Neural cell (in vitro differentiated cells): ENCODE results near the gene ANKRD2. TPM values are rescaled to one million over a fixed set of nuclear protein-coding genes. Genes with fewer than 3 reads are reported as not detected.

Experiments used
- H2AFZ ChIP-seq: fragments of 200-600, 300-800 bp; sonication (generic), shearing (Covaris generic); 2 replicates; pipeline ENCODE4 v1.6.0; 2014; ENCODE audit warnings: low read depth, mild to moderate bottlenecking, antibody characterized with exemption, low read length, moderate library complexity
- H3F3A ChIP-seq: fragments of 200-600 bp; shearing (Covaris generic); 2 replicates; pipeline ENCODE4 v1.6.1; 2016; ENCODE audit warnings: mild to moderate bottlenecking, moderate library complexity, mixed read lengths, antibody characterized with exemption, low read length; ENCODE audit not compliant: insufficient read depth, poor library complexity, severe bottlenecking
- H3K27ac ChIP-seq: fragments of 200-600, 300-800 bp; sonication (generic), shearing (Covaris generic); 2 replicates; pipeline ENCODE4 v1.5.1; 2014; ENCODE audit warnings: mild to moderate bottlenecking, low read length, moderate library complexity
- H3K27me3 ChIP-seq: fragments of 300-800, 200-600 bp; sonication (generic), shearing (Covaris generic); 2 replicates; pipeline ENCODE4 v1.6.0; 2014; ENCODE audit warnings: mild to moderate bottlenecking, low read depth, low read length, moderate library complexity; ENCODE audit not compliant: insufficient read depth
- H3K36me3 ChIP-seq: fragments of 300-800, 200-600 bp; sonication (generic), shearing (Covaris generic); 2 replicates; pipeline ENCODE4 v1.5.1; 2014; ENCODE audit warnings: mild to moderate bottlenecking, antibody characterized with exemption, low read length, moderate library complexity; ENCODE audit not compliant: insufficient read depth
- H3K4me2 ChIP-seq: fragments of 300-800, 200-600 bp; sonication (generic), shearing (Covaris generic); 2 replicates; pipeline ENCODE4 v1.6.0; 2014; ENCODE audit warnings: mild to moderate bottlenecking, low read length
- H3K4me3 ChIP-seq: fragments of 300-800, 200-600 bp; sonication (generic), shearing (Covaris generic); 2 replicates; pipeline ENCODE4 v1.5.1; 2014; ENCODE audit warnings: mild to moderate bottlenecking, low read length, moderate library complexity
- H3K79me2 ChIP-seq: fragments of 200-600 bp; shearing (Covaris generic); replicated peaks from 2 replicates; pipeline ENCODE4 v1.6.0; 2014; ENCODE audit warnings: mild to moderate bottlenecking, low read length, moderate library complexity; ENCODE audit not compliant: insufficient read depth
- H3K9ac ChIP-seq: fragments of 300-800, 200-600 bp; sonication (generic), shearing (Covaris generic); 2 replicates; pipeline ENCODE4 v1.6.1; 2016; ENCODE audit warnings: mild to moderate bottlenecking, low read length, mixed read lengths
- H3K9me2 ChIP-seq: fragments of 200-600 bp; shearing (Covaris generic); 2 replicates; pipeline ENCODE4 v1.6.1; 2016; ENCODE audit warnings: mild to moderate bottlenecking, low read length, mixed read lengths; ENCODE audit not compliant: insufficient read depth
- H3K9me3 ChIP-seq: fragments of 200-600, 300-800 bp; sonication (generic), shearing (Covaris generic); 2 replicates; pipeline ENCODE4 v1.6.1; 2016; ENCODE audit warnings: mild to moderate bottlenecking, mixed run types, low read length, moderate library complexity, mixed read lengths
- H4K20me1 ChIP-seq: fragments of 200-600 bp; shearing (Covaris generic); 2 replicates; pipeline ENCODE4 v1.6.1; 2016; ENCODE audit warnings: mild to moderate bottlenecking, mixed run types; ENCODE audit not compliant: insufficient read depth
- EP300 ChIP-seq: fragments of 450-650 bp; conservative IDR thresholded peaks from 2 replicates; pipeline ENCODE4 v1.6.1; 2014; ENCODE audit warnings: antibody characterized with exemption, mild to moderate bottlenecking, moderate library complexity; ENCODE audit not compliant: poor library complexity, severe bottlenecking
- EZH2 ChIP-seq: fragments of 200-600, 300-800 bp; shearing (Covaris generic), sonication (generic); IDR thresholded peaks from 2 replicates; pipeline ENCODE4 v1.6.1; 2014; ENCODE audit warnings: antibody characterized with exemption, low read length, borderline replicate concordance, mild to moderate bottlenecking; ENCODE audit not compliant: insufficient read depth, poor library complexity, severe bottlenecking
- MXI1 ChIP-seq: fragments of 450-650 bp; conservative IDR thresholded peaks from 2 replicates; pipeline ENCODE4 v1.6.1; 2014; ENCODE audit warnings: antibody characterized with exemption, mild to moderate bottlenecking; ENCODE audit not compliant: poor library complexity, severe bottlenecking
- POLR2AphosphoS5 ChIP-seq: IDR thresholded peaks from 2 replicates; pipeline ENCODE4 v1.6.1; 2012
- RAD21 ChIP-seq: fragments of 450-650 bp; conservative IDR thresholded peaks from 2 replicates; pipeline ENCODE4 v1.6.1; 2014; ENCODE audit warnings: antibody characterized with exemption, mild to moderate bottlenecking, moderate library complexity
- SMC3 ChIP-seq: fragments of 450-650 bp; conservative IDR thresholded peaks from 2 replicates; pipeline ENCODE4 v1.6.1; 2014; ENCODE audit warnings: antibody characterized with exemption, mild to moderate bottlenecking, moderate library complexity; ENCODE audit not compliant: poor library complexity
- TAF1 ChIP-seq: IDR thresholded peaks from 2 replicates; pipeline ENCODE4 v1.6.1; 2012; ENCODE audit warnings: low read depth
- polyA plus RNA-seq: library from polyadenylated mRNA; depleted of rRNA; stranded (reverse); fragments of >200 nt; gene quantifications from 2 replicates; pipeline ENCODE4 v1.2.3, GENCODE V29; 2014
- TF ChIP-seq, protein P1 (sequence below): fragments of 450-650 bp; IDR thresholded peaks from 2 replicates; pipeline ENCODE4 v1.5.1; 2014; ENCODE audit warnings: antibody characterized with exemption, mild to moderate bottlenecking, moderate library complexity; ENCODE audit not compliant: poor library complexity, severe bottlenecking
- TF ChIP-seq, protein P2 (sequence below): IDR thresholded peaks from 2 replicates; pipeline ENCODE4 v1.6.1; 2012; ENCODE audit warnings: borderline replicate concordance

Gene ANKRD2
- polyA plus RNA-seq, 1 donor from 2014 or later, result not detected

DNA sequence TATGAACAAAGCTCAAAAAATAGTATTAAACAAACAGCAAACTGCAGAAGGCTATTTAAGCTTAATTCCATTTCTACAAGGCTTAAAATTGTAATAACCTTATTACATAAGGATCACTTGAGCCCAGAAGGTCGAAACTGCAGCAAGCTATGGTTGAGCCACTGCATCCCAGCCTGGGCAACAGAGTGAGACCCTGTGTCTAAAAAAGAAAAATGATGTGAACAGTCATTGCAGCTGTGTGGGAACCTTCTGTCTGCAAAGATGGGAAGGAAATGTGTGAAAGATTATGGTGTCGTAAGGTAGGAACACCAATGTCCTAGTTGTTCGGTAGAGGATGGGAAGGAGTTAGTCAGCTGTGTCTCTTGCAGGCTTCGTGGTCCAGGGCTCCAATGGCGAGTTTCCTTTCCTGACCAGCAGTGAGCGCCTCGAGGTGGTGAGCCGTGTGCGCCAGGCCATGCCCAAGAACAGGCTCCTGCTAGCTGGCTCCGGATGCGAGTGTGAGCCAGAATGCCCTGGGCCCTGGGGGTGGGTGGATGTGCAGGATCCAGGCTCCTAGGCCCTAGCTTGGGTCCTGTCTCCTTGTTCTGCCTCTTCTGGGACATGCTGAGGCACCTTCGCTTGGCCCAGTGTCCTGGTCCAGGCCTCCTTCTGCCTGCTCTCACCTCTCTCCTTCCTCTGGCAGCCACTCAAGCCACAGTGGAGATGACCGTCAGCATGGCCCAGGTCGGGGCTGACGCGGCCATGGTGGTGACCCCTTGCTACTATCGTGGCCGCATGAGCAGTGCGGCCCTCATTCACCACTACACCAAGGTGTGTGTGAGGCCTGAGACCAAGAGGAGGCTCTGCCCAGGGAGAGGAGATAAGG is 26.1 kb downstream of the ANKRD2 start:
- Histone ChIP-seq H3K4me2 (no peak overlapping the region), H4K20me1 (no peaks in the 10 kb centered on the region), H3K9me2 (no peaks in the 10 kb centered on the region), H3K9me3 (no peaks in the 10 kb centered on the region), H3K36me3 (no peaks in the 10 kb centered on the region), H3K4me3 (no peak overlapping the region), H3F3A (no peaks in the 10 kb centered on the region), H3K9ac (no peak overlapping the region), H2AFZ (no peak overlapping the region), H3K79me2 (no peaks in the 10 kb centered on the region), H3K27me3 (no peaks in the 10 kb centered on the region), H3K27ac (no peak overlapping the region)
- TF ChIP-seq EZH2 (no peak), EP300 (no peak), POLR2AphosphoS5 (no peak), SMC3 (no peak), TAF1 (no peak), MXI1 (no peak), RAD21 (no peak)
- TF ChIP-seq, protein P1, sequence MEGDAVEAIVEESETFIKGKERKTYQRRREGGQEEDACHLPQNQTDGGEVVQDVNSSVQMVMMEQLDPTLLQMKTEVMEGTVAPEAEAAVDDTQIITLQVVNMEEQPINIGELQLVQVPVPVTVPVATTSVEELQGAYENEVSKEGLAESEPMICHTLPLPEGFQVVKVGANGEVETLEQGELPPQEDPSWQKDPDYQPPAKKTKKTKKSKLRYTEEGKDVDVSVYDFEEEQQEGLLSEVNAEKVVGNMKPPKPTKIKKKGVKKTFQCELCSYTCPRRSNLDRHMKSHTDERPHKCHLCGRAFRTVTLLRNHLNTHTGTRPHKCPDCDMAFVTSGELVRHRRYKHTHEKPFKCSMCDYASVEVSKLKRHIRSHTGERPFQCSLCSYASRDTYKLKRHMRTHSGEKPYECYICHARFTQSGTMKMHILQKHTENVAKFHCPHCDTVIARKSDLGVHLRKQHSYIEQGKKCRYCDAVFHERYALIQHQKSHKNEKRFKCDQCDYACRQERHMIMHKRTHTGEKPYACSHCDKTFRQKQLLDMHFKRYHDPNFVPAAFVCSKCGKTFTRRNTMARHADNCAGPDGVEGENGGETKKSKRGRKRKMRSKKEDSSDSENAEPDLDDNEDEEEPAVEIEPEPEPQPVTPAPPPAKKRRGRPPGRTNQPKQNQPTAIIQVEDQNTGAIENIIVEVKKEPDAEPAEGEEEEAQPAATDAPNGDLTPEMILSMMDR, result no peak
- TF ChIP-seq, protein P2, sequence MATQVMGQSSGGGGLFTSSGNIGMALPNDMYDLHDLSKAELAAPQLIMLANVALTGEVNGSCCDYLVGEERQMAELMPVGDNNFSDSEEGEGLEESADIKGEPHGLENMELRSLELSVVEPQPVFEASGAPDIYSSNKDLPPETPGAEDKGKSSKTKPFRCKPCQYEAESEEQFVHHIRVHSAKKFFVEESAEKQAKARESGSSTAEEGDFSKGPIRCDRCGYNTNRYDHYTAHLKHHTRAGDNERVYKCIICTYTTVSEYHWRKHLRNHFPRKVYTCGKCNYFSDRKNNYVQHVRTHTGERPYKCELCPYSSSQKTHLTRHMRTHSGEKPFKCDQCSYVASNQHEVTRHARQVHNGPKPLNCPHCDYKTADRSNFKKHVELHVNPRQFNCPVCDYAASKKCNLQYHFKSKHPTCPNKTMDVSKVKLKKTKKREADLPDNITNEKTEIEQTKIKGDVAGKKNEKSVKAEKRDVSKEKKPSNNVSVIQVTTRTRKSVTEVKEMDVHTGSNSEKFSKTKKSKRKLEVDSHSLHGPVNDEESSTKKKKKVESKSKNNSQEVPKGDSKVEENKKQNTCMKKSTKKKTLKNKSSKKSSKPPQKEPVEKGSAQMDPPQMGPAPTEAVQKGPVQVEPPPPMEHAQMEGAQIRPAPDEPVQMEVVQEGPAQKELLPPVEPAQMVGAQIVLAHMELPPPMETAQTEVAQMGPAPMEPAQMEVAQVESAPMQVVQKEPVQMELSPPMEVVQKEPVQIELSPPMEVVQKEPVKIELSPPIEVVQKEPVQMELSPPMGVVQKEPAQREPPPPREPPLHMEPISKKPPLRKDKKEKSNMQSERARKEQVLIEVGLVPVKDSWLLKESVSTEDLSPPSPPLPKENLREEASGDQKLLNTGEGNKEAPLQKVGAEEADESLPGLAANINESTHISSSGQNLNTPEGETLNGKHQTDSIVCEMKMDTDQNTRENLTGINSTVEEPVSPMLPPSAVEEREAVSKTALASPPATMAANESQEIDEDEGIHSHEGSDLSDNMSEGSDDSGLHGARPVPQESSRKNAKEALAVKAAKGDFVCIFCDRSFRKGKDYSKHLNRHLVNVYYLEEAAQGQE, result no peak

DNA sequence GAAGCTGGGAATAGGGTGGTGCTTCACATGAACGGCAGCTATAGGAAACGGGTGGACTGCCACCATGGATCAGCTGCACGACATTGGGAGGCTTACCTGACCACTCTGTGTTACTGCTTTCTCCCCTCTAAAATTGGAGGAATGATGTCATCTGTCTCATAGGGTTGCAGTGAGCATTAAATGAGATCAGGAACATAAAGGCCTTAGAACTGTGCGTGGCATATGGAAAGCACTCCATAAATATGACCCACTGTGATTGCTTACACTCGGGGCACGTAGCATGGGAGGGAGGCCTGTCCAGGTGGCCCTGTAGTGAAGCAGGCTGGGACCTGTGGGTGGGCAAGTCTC is 26.7 kb downstream of the ANKRD2 start:
- Histone ChIP-seq H3K27me3 (no peaks in the 10 kb centered on the region), H4K20me1 (no peaks in the 10 kb centered on the region), H3K4me3 (no peak overlapping the region), H2AFZ (no peak overlapping the region), H3K36me3 (no peaks in the 10 kb centered on the region), H3K79me2 (no peaks in the 10 kb centered on the region), H3K9me3 (no peaks in the 10 kb centered on the region), H3K9ac (no peak overlapping the region), H3K9me2 (no peaks in the 10 kb centered on the region), H3K4me2 (no peak overlapping the region), H3K27ac (no peak overlapping the region), H3F3A (no peaks in the 10 kb centered on the region)
- TF ChIP-seq RAD21 (no peak), SMC3 (no peak), EZH2 (no peak), POLR2AphosphoS5 (no peak), TAF1 (no peak), EP300 (no peak), MXI1 (no peak)
- TF ChIP-seq, protein P2, result no peak
- TF ChIP-seq, protein P1, result no peak
